Measurements from ENCODE around the gene CEP89.
"Not testable (repeated sequence)": the region's sequence is repeated elsewhere in the genome, so short reads cannot be mapped to it uniquely, and the experiment has no call there.

The CEP89 gene

DNA sequence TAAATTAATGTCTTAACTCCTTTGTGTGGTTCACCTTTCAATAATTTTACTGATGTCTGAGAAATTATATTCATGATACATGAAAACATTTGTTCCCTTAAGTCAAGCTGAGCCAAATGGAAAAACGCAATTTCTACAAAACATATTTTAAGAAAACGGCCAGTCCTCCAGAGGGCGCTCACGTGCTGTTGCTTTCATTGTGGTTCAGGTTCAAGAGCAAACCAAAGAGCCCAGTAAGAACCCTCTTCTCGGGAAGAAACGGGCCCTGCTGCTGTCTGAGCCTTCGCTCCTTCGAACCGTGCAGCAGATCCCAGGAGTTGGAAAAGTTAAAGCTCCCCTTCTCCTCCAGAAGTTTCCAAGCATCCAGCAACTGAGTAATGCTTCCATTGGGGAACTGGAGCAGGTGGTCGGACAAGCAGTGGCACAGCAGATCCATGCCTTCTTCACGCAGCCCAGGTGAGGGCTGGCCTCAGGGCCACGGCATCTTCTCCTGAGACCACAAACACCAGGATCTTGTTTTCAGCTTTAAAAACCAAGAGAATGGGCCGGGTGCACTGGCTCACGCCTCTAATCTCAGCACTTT lies 4.6 kb upstream of the CEP89 start:
- DNase-seq (ENCODE audit: low read depth) = peak; percentile 10
- TF ChIP-seq CTCF (IDR thresholded peaks at IDR 0.05; ENCODE audit: control insufficient read depth, insufficient read depth, low read depth, low read length, missing control alignments) = peak; percentile 83
- no peak overlapping the region for H3K4me3 ChIP-seq (ENCODE audit: control insufficient read depth, low read depth, low read length)

GRCh38 chr19:32971012-32971595 lies 654 bp downstream of the CEP89 start:
- no peak for DNase-seq (ENCODE audit: low read depth)

DNA sequence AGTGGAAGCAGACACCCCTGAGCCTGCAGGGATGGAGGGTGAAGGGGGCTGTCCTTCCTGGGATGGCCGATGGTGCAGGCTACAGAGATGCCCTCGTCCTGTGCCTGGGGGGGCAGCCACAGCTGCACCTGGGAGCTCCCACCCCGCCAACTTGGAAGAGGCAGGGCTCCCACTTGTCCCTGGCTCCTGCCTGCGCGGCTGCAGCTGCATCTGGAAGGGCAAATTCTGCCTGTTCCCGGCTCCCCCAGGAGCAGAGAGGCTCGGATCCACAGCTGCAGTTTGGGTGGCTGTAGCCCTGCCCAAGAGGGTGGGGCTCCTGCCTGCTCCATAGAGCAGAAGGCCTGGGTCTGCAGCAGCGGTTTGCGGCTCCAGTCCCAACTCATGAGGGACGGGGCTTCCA lies 2.2 kb downstream of the CEP89 start:
- no peak for TF ChIP-seq CTCF (IDR thresholded peaks at IDR 0.05; ENCODE audit: control insufficient read depth, insufficient read depth, low read depth, low read length, missing control alignments)
- H3K4me3 ChIP-seq (ENCODE audit: control insufficient read depth, low read depth, low read length) = no peak overlapping the region
- no peak for DNase-seq (ENCODE audit: low read depth)

More at GRCh38 chr19:32971012-32971595, 654 bp downstream of the CEP89 start:
- TF ChIP-seq CTCF (IDR thresholded peaks at IDR 0.05; ENCODE audit: control insufficient read depth, insufficient read depth, low read depth, low read length, missing control alignments) = no peak
- H3K4me3 ChIP-seq (ENCODE audit: control insufficient read depth, low read depth, low read length) = peak overlapping the region; percentile 93

DNA sequence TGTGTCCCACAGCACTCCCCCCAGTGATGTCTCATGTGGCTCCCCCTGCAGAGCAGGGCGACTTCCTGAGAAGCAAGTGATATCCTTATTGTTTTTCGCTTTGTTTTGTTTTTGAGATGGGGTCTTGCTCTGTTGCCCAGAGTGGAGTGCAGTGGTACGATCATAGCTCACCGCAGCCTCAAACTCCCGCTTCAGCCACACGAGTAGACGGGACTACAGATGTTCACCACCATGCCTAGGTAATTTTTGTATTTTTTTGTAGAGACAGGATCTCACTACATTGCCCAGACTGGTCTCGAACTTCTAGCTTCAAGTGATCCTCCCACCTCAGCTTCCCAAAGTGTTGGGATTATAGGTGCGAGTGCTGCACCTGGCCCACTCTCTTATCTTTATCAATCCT lies 5.0 kb downstream of the CEP89 start:
- no peak for TF ChIP-seq CTCF (IDR thresholded peaks at IDR 0.05; ENCODE audit: control insufficient read depth, insufficient read depth, low read depth, low read length, missing control alignments)
- no peak overlapping the region for H3K4me3 ChIP-seq (ENCODE audit: control insufficient read depth, low read depth, low read length)
- DNase-seq (ENCODE audit: low read depth) = no peak

GRCh38 chr19:32945260-32945659 lies 26.5 kb downstream of the CEP89 start:
- TF ChIP-seq CTCF (IDR thresholded peaks at IDR 0.05; ENCODE audit: control insufficient read depth, insufficient read depth, low read depth, low read length, missing control alignments) = no peak

DNA sequence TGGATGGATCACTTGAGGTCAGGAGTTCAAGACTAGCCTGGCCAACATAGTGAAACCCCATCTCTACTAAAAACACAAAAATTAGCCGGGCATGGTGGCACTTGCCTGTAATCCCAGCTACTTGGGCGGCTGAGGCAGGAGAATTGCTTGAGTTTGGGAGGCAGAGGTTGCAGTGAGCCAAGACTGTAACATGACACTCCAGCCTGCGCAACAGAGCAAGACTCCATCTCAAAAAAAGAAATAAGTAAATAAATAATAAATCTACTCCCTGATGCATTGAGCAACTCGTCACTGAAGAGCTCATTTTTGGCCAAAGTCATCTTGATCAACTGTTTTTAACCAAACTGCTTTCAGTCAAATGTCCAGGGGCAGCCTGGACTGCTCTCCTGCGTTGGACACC lies 30.5 kb downstream of the CEP89 start:
- H3K4me3 ChIP-seq (ENCODE audit: control insufficient read depth, low read depth, low read length); DNase-seq (ENCODE audit: low read depth): not testable (repeated sequence)

More at GRCh38 chr19:32945260-32945659, 26.5 kb downstream of the CEP89 start:
- no peak overlapping the region for H3K4me3 ChIP-seq (ENCODE audit: control insufficient read depth, low read depth, low read length)
- DNase-seq (ENCODE audit: low read depth) = no peak

GRCh38 chr19:32936065-32936464 lies 35.7 kb downstream of the CEP89 start:
- DNase-seq (ENCODE audit: low read depth) = no peak
- no peak for TF ChIP-seq CTCF (IDR thresholded peaks at IDR 0.05; ENCODE audit: control insufficient read depth, insufficient read depth, low read depth, low read length, missing control alignments)
- H3K4me3 ChIP-seq (ENCODE audit: control insufficient read depth, low read depth, low read length) = no peak overlapping the region

All from AG09309 (cell line).